Panc1 (cell line): Measurements from ENCODE around the gene VAT1L. TPM values are rescaled to one million over a fixed set of nuclear protein-coding genes. Genes with fewer than 3 reads are reported as not detected.

Experiments used
- ATAC-seq: fragments of 200-7000 bp; cut with Tn5 transposase; 2 replicates; pipeline ENCODE4 v1.9.1; 2020; ENCODE audit warnings: mild to moderate bottlenecking, moderate library complexity
- BruUV-seq: library from RNA; stranded (reverse); fragments of 400-500 nt; replicated peaks from 2 replicates; lab custom pipeline; 2021; lab: Mats Ljungman, UMichigan
- CTCF ChIA-PET: fragments of 300-600 bp; sonication (Branson Sonifier 250); formaldehyde crosslinking; loops from one replicate; lab custom pipeline; 2022; ENCODE audit warnings: antibody characterized with exemption; lab: Charles Lee
- POLR2A ChIA-PET: fragments of 300-600 bp; sonication (Branson Sonifier 250); formaldehyde crosslinking; loops from one replicate; lab custom pipeline; 2022; ENCODE audit warnings: antibody characterized with exemption; lab: Charles Lee
- DNase-seq: peaks from one replicate; pipeline ENCODE4 v3.0.0-alpha.2; 2010; ENCODE audit warnings: low read depth, low spot score
- H3K27ac ChIP-seq: 2 replicates; pipeline ENCODE4 v1.5.1; 2011; ENCODE audit warnings: mild to moderate bottlenecking, low read length, inconsistent platforms
- H3K27me3 ChIP-seq: fragments of 200-500 bp; sonication (Bioruptor generic); 2 replicates; pipeline ENCODE4 v1.6.0; 2014; ENCODE audit warnings: low read length, inconsistent platforms; ENCODE audit not compliant: control insufficient read depth, insufficient read depth
- H3K36me3 ChIP-seq: fragments of 200-500 bp; sonication (Bioruptor generic); 2 replicates; pipeline ENCODE4 v1.5.1; 2014; ENCODE audit warnings: inconsistent platforms, mild to moderate bottlenecking, low read length, moderate library complexity; ENCODE audit not compliant: control insufficient read depth, insufficient read depth
- H3K4me1 ChIP-seq: 2 replicates; pipeline ENCODE4 v1.5.1; 2011; ENCODE audit warnings: inconsistent platforms, mild to moderate bottlenecking, low read length, moderate library complexity; ENCODE audit not compliant: control insufficient read depth, insufficient read depth
- H3K4me3 ChIP-seq, 2 experiments: 2 replicates each; pipeline ENCODE4 v1.5.1; 2011 to 2012; ENCODE audit warnings: low read depth in 2 of 2, low read length in 2 of 2, mild to moderate bottlenecking in 2 of 2, inconsistent platforms in 1 of 2, moderate library complexity in 1 of 2
- H3K9me3 ChIP-seq: fragments of 200-500 bp; sonication (Bioruptor generic); 2 replicates; pipeline ENCODE4 v1.5.1; 2014; ENCODE audit warnings: low read depth, mild to moderate bottlenecking, inconsistent platforms, low read length, moderate library complexity; ENCODE audit not compliant: control insufficient read depth, insufficient read depth
- CTCF ChIP-seq: fragments of 450-650 bp; IDR thresholded peaks from 2 replicates; pipeline ENCODE4 v1.5.1; 2017; ENCODE audit warnings: mild to moderate bottlenecking
- POLR2AphosphoS5 ChIP-seq: IDR thresholded peaks from 2 replicates; pipeline ENCODE4 v1.6.1; 2012; ENCODE audit warnings: mild to moderate bottlenecking, low read depth, low read length, moderate library complexity
- SIN3A ChIP-seq: IDR thresholded peaks from 2 replicates; pipeline ENCODE4 v1.6.1; 2012; ENCODE audit warnings: low read depth, mild to moderate bottlenecking, low read length, moderate library complexity, borderline replicate concordance; ENCODE audit not compliant: insufficient read depth
- TCF7L2 ChIP-seq: IDR thresholded peaks from 2 replicates; pipeline ENCODE4 v1.6.1; 2011; ENCODE audit warnings: mild to moderate bottlenecking, low read depth, low read length, inconsistent platforms
- in situ Hi-C: cut with HindIII; loops from 2 replicates; pipeline ENCODE4 v1.10.0; 2016; ENCODE audit warnings: low sequenced_read_pairs, low pct_unique_long_range_greater_than_20kb
- intact Hi-C: fragments of 100-400 bp; cut with micrococcal nuclease; formaldehyde crosslinking; loops from one replicate; pipeline ENCODE4 v1.10.0; 2022; ENCODE audit not compliant: unreplicated experiment
- total RNA-seq: library from RNA; stranded (reverse); gene quantifications from one replicate; pipeline ENCODE4 v1.2.1, GENCODE V29; 2021; ENCODE audit not compliant: unreplicated experiment
- TF ChIP-seq, protein P1 (sequence below), 2 experiments: IDR thresholded peaks; 2 replicates each; pipeline ENCODE4 v1.6.1; 2011 to 2012; ENCODE audit warnings: low read depth in 2 of 2, control low read depth in 1 of 2, low read length in 1 of 2, mild to moderate bottlenecking in 1 of 2, moderate library complexity in 1 of 2; ENCODE audit not compliant: insufficient read depth in 1 of 2

VAT1L gene
- total RNA-seq, 1 experiment from 2014 or later, result not detected

GRCh38 chr16:77885571-77886295, 97.4 kb downstream of the VAT1L start:
- Histone ChIP-seq H3K27me3 (peaks cover 6% of the 10 kb centered on the region), H3K27ac (no peak overlapping the region), H3K4me3 (no peak overlapping the region), H3K36me3 (no peaks in the 10 kb centered on the region), H3K9me3 (no peaks in the 10 kb centered on the region), H3K4me1 (no peaks in the 10 kb centered on the region)
- TF ChIP-seq TCF7L2 (no peak), CTCF (no peak), SIN3A (no peak), POLR2AphosphoS5 (no peak)
- TF ChIP-seq, protein P1, sequence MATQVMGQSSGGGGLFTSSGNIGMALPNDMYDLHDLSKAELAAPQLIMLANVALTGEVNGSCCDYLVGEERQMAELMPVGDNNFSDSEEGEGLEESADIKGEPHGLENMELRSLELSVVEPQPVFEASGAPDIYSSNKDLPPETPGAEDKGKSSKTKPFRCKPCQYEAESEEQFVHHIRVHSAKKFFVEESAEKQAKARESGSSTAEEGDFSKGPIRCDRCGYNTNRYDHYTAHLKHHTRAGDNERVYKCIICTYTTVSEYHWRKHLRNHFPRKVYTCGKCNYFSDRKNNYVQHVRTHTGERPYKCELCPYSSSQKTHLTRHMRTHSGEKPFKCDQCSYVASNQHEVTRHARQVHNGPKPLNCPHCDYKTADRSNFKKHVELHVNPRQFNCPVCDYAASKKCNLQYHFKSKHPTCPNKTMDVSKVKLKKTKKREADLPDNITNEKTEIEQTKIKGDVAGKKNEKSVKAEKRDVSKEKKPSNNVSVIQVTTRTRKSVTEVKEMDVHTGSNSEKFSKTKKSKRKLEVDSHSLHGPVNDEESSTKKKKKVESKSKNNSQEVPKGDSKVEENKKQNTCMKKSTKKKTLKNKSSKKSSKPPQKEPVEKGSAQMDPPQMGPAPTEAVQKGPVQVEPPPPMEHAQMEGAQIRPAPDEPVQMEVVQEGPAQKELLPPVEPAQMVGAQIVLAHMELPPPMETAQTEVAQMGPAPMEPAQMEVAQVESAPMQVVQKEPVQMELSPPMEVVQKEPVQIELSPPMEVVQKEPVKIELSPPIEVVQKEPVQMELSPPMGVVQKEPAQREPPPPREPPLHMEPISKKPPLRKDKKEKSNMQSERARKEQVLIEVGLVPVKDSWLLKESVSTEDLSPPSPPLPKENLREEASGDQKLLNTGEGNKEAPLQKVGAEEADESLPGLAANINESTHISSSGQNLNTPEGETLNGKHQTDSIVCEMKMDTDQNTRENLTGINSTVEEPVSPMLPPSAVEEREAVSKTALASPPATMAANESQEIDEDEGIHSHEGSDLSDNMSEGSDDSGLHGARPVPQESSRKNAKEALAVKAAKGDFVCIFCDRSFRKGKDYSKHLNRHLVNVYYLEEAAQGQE (IDR thresholded peaks at IDR 0.05; ENCODE audit: insufficient read depth in 1 of 2, low read depth in 2 of 2, low read length in 1 of 2), result no peak
- intact Hi-C loops (no loop called here), in situ Hi-C loops (no loop called here)
- BruUV-seq, result no TSS peak
- ATAC-seq (no peak), DNase-seq (no peak)
- CTCF ChIA-PET, result no interaction called here
- POLR2A ChIA-PET, result no interaction called here

GRCh38 chr16:77888871-77889270, 100.5 kb downstream of the VAT1L start:
- no peaks in the 10 kb centered on the region for H3K36me3 ChIP-seq
- H3K27me3 ChIP-seq, result peaks cover 2% of the 10 kb centered on the region; the same call in 1 of the 2 replicates
- no TSS peak for BruUV-seq
- ChIA-PET POLR2A (no interaction called here), CTCF (no interaction called here)
- in situ Hi-C loops, result no loop called here
- no peak for ATAC-seq
- TF ChIP-seq TCF7L2 (no peak), SIN3A (no peak), POLR2AphosphoS5 (no peak), CTCF (no peak)
- TF ChIP-seq, protein P1 (IDR thresholded peaks at IDR 0.05; ENCODE audit: insufficient read depth in 1 of 2, low read depth in 2 of 2, low read length in 1 of 2), result no peak
- H3K9me3 ChIP-seq, result no peaks in the 10 kb centered on the region
- DNase-seq, result no peak
- no peak overlapping the region for H3K27ac ChIP-seq
- H3K4me3 ChIP-seq, result no peak overlapping the region
- no peaks in the 10 kb centered on the region for H3K4me1 ChIP-seq
- intact Hi-C loops, result no loop called here
